SW 1271 (cell line): ENCODE results near the gene CRABP1.

ENCODE experiments used
- DNase-seq, 2 experiments: peaks; one replicate each; lab custom pipeline; 2025; lab: John Stamatoyannopoulos, UW

The CRABP1 gene

GRCh38 chr15:78347586-78348543, 7.7 kb downstream of the CRABP1 start:
- no peak for DNase-seq

GRCh38 chr15:78350058-78350457, 9.9 kb downstream of the CRABP1 start:
- no peak for DNase-seq

- DNase-seq: no peak
These were observed 11.4 kb downstream of the CRABP1 start for GRCh38 chr15:78351539-78351938.

GRCh38 chr15:78353093-78353492, 12.9 kb downstream of the CRABP1 start:
- DNase-seq: peak in 1 of 2 experiments; percentile 30

- DNase-seq: no peak
These were observed 15.0 kb downstream of the CRABP1 start for GRCh38 chr15:78355177-78355576.

- no peak for DNase-seq
These were observed 18.1 kb downstream of the CRABP1 start for GRCh38 chr15:78358102-78358870.

DNA sequence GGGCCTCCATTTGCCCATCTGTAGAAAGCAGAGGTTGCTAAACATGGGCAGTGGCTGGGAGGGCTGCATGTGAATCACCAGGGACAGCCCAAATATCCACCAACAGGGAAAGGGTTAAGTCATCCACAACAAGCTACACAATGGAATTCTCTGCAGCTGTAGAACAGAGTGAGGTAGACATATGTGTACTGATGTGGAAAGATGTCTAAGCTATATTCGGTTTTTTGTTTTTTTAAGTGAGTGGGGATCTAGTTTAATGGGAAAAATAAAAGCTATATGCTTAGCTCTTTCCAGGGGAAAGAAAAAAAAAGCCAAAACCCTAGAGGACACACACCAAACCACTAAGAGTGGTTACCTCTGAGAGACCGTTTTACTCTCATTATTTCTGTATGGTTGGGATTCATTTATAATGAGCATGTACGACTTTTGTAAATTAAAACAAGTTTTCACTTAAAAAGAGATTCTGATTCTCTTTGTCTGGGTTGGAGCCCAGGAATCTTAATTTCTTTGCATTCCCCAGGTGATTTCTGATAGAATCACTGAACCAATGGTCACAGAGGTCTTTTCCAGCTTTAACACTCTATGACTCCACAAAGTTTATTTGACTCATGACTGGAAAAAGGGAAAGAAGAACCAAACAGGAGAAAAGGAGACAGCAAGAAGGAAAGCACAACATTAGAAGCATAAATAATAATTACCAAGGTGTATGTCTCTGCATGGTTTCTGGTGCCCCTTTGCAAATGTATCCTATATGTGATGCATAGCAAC, 19.1 kb downstream of the CRABP1 start:
- DNase-seq: no peak

DNA sequence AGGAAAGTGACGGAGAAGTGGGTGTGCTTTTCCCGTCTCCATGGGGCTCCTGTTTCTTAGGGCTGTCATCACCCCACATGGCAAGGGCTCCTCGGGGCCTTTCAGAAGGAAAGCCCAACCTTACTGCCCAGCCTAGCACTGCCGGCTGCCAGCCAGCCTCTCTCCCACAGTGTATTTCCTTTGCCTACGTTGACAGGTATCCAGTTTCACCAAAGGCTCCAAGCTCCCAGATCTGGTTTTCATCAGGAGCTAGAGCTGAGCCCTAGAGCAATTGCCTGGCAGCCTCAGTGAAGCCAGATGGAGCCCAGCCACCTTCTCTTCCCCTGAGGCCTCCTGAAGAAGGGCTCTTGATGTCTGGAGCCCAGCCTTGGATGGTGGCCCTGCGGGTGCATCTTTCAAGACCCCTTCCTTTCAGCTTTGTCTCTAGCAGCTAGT, 20.2 kb downstream of the CRABP1 start:
- no peak for DNase-seq

GRCh38 chr15:78360958-78361718, 21.0 kb downstream of the CRABP1 start:
- DNase-seq: no peak

- no peak for DNase-seq
These were observed 21.8 kb downstream of the CRABP1 start for GRCh38 chr15:78361771-78362506.

GRCh38 chr15:78362716-78363380, 22.7 kb downstream of the CRABP1 start:
- no peak for DNase-seq

DNA sequence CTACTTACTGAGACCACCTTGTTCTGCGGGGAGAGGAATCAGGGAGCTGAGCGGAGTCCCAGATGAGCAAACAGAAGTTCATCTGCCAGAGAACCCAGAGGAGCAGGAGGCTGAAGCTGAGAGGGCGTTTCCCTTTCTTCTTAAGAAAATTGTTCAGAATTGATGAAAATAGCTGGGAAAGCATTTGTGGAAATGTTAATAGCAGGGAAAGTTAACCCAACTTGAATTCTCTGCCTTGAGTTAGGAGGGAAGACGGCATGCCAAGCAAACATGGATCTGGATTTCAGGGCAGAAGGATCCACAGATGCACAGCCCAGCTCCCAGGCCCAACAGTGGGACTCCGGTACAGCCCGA, 23.2 kb downstream of the CRABP1 start:
- DNase-seq: no peak

DNA sequence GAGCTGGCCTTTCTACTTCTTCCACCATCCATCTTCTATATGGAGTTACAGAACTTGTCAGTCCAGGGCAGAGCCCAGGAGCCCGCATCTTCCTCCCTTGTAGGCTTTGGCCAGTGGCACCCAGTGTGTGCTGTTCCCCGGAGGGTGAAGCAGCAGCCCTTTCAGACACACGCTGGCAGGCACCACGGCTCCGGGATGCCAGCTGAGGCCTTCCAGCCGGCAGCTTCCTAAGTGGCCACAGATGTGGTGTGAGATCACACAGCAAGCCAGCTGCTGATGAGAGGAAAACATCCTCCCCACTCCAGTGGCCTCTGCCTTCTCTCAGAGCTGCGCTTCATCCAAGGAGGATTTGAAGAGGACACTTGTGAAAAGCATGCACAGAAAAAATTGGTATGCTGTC, 24.1 kb downstream of the CRABP1 start:
- DNase-seq: no peak

DNA sequence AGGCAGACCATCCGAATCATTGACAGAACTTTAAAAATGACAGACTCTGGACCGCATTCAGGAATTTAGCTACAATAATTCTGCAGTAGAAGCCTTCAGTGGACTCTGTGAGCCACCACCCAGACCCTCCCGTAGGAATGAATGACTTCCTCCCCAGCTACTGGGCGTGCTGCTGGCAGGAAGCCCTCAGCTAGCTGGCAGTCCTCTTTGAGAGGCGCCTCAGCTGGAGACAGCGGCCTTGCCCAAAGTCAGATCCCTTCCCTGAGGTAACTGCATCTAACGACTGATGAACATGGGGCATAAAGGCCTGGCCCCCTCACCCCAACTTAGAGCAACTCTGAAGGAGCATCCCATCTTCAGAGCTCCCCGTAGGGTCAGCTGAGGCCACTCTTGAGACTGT, 25.8 kb downstream of the CRABP1 start:
- DNase-seq: no peak

GRCh38 chr15:78366342-78366741, 26.2 kb downstream of the CRABP1 start:
- no peak for DNase-seq

GRCh38 chr15:78368651-78369050, 28.5 kb downstream of the CRABP1 start:
- no peak for DNase-seq

- no peak for DNase-seq
These were observed 29.0 kb downstream of the CRABP1 start for GRCh38 chr15:78369161-78369560.

- no peak for DNase-seq
These were observed 29.9 kb downstream of the CRABP1 start for GRCh38 chr15:78370013-78370412.

DNA sequence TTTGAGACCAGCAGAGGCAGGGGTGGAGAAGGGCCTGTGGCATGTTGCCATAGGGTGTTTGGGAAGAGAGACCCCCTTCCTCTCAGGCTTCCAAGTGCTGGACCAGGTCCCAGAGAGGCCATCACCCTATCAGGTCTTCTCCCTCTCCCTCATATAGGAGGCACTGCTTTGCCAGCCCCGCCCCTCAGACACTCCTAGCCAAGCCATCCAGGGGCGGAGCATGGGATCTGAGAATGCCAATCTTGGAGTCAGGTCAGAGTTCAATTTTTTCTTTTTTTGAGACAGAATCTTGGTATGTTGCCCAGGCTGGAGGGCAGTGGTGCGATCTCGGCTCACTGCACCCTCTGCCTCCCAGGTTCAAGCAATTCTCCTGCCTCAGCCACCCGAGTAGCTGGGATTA, 32.7 kb downstream of the CRABP1 start:
- no peak for DNase-seq
